Panc1 (cell line): ENCODE measurements around the gene GPR137. TPM values are rescaled to one million over a fixed set of nuclear protein-coding genes. Genes with fewer than 3 reads are reported as not detected.

Experiments
- ATAC-seq: fragments of 200-7000 bp; cut with Tn5 transposase; 2 replicates; pipeline ENCODE4 v1.9.1; 2020; ENCODE audit warnings: mild to moderate bottlenecking, moderate library complexity
- BruUV-seq: library from RNA; stranded (reverse); fragments of 400-500 nt; replicated peaks from 2 replicates; lab custom pipeline; 2021; lab: Mats Ljungman, UMichigan
- CTCF ChIA-PET: fragments of 300-600 bp; sonication (Branson Sonifier 250); formaldehyde crosslinking; loops from one replicate; lab custom pipeline; 2022; ENCODE audit warnings: antibody characterized with exemption; lab: Charles Lee
- POLR2A ChIA-PET: fragments of 300-600 bp; sonication (Branson Sonifier 250); formaldehyde crosslinking; loops from one replicate; lab custom pipeline; 2022; ENCODE audit warnings: antibody characterized with exemption; lab: Charles Lee
- DNase-seq: peaks from one replicate; pipeline ENCODE4 v3.0.0-alpha.2; 2010; ENCODE audit warnings: low read depth, low spot score
- H3K27ac ChIP-seq: 2 replicates; pipeline ENCODE4 v1.5.1; 2011; ENCODE audit warnings: mild to moderate bottlenecking, low read length, inconsistent platforms
- H3K27me3 ChIP-seq: fragments of 200-500 bp; sonication (Bioruptor generic); 2 replicates; pipeline ENCODE4 v1.6.0; 2014; ENCODE audit warnings: low read length, inconsistent platforms; ENCODE audit not compliant: control insufficient read depth, insufficient read depth
- H3K36me3 ChIP-seq: fragments of 200-500 bp; sonication (Bioruptor generic); 2 replicates; pipeline ENCODE4 v1.5.1; 2014; ENCODE audit warnings: inconsistent platforms, mild to moderate bottlenecking, low read length, moderate library complexity; ENCODE audit not compliant: control insufficient read depth, insufficient read depth
- H3K4me1 ChIP-seq: 2 replicates; pipeline ENCODE4 v1.5.1; 2011; ENCODE audit warnings: inconsistent platforms, mild to moderate bottlenecking, low read length, moderate library complexity; ENCODE audit not compliant: control insufficient read depth, insufficient read depth
- H3K4me3 ChIP-seq, 2 experiments: 2 replicates each; pipeline ENCODE4 v1.5.1; 2011 to 2012; ENCODE audit warnings: low read depth in 2 of 2, low read length in 2 of 2, mild to moderate bottlenecking in 2 of 2, inconsistent platforms in 1 of 2, moderate library complexity in 1 of 2
- H3K9me3 ChIP-seq: fragments of 200-500 bp; sonication (Bioruptor generic); 2 replicates; pipeline ENCODE4 v1.5.1; 2014; ENCODE audit warnings: low read depth, mild to moderate bottlenecking, inconsistent platforms, low read length, moderate library complexity; ENCODE audit not compliant: control insufficient read depth, insufficient read depth
- POLR2AphosphoS5 ChIP-seq: IDR thresholded peaks from 2 replicates; pipeline ENCODE4 v1.6.1; 2012; ENCODE audit warnings: mild to moderate bottlenecking, low read depth, low read length, moderate library complexity
- SIN3A ChIP-seq: IDR thresholded peaks from 2 replicates; pipeline ENCODE4 v1.6.1; 2012; ENCODE audit warnings: low read depth, mild to moderate bottlenecking, low read length, moderate library complexity, borderline replicate concordance; ENCODE audit not compliant: insufficient read depth
- TCF7L2 ChIP-seq: IDR thresholded peaks from 2 replicates; pipeline ENCODE4 v1.6.1; 2011; ENCODE audit warnings: mild to moderate bottlenecking, low read depth, low read length, inconsistent platforms
- in situ Hi-C: cut with HindIII; loops from 2 replicates; pipeline ENCODE4 v1.10.0; 2016; ENCODE audit warnings: low sequenced_read_pairs, low pct_unique_long_range_greater_than_20kb
- intact Hi-C: fragments of 100-400 bp; cut with micrococcal nuclease; formaldehyde crosslinking; loops from one replicate; pipeline ENCODE4 v1.10.0; 2022; ENCODE audit not compliant: unreplicated experiment
- total RNA-seq: library from RNA; stranded (reverse); gene quantifications from one replicate; pipeline ENCODE4 v1.2.1, GENCODE V29; 2021; ENCODE audit not compliant: unreplicated experiment
- TF ChIP-seq, protein P1 (sequence below): fragments of 450-650 bp; IDR thresholded peaks from 2 replicates; pipeline ENCODE4 v1.5.1; 2017; ENCODE audit warnings: mild to moderate bottlenecking
- TF ChIP-seq, protein P2 (sequence below), 2 experiments: IDR thresholded peaks; 2 replicates each; pipeline ENCODE4 v1.6.1; 2011 to 2012; ENCODE audit warnings: low read depth in 2 of 2, control low read depth in 1 of 2, low read length in 1 of 2, mild to moderate bottlenecking in 1 of 2, moderate library complexity in 1 of 2; ENCODE audit not compliant: insufficient read depth in 1 of 2

The GPR137 gene
- total RNA-seq, 1 experiment from 2014 or later: 183 TPM

DNA sequence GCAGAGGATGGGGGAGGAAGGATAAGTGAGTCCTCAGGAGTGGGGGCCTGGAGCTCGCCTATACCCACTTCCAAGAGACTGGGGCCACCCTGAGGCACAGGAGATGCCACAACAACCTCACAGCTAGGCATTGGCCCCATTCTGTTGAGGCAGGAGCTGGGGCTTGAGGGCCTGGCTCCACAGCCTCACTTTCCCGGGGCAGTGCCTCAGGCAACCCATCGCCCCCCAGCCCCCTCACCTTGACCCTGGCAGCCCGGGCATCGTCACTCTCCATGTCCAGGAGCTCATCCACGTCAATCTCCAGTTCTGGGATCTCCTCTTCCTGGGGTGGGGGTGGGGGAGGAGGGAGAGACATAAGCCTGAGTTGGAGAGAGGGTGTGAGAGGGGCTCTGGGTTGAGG is 40.7 kb upstream of the GPR137 start:
- in situ Hi-C loops: no loop called here
- no TSS peak for BruUV-seq
- no peaks in the 10 kb centered on the region for H3K9me3 ChIP-seq
- H3K4me1 ChIP-seq: peaks cover 51% of the 10 kb centered on the region
- intact Hi-C loops: loop anchor here (10.0 kb wide), 1 partner anchor 60 kb away; the partner anchor contains the start of genes CATSPERZ and ESRRA
- peaks cover 3% of the 10 kb centered on the region; the same call in 1 of the 2 replicates for H3K36me3 ChIP-seq
- DNase-seq: no peak
- no peaks in the 10 kb centered on the region for H3K27me3 ChIP-seq
- ChIA-PET POLR2A (interaction anchor here (0.6 kb wide), 1 partner anchor 61 kb away, joined by 3 read pairs; no protein-coding TSS in a partner anchor), CTCF (no interaction called here)
- peak overlapping the region; percentile 95 for H3K27ac ChIP-seq
- H3K4me3 ChIP-seq: peak overlapping the region; percentile 85 to 95
- no peak for ATAC-seq
- TF ChIP-seq, protein P1, sequence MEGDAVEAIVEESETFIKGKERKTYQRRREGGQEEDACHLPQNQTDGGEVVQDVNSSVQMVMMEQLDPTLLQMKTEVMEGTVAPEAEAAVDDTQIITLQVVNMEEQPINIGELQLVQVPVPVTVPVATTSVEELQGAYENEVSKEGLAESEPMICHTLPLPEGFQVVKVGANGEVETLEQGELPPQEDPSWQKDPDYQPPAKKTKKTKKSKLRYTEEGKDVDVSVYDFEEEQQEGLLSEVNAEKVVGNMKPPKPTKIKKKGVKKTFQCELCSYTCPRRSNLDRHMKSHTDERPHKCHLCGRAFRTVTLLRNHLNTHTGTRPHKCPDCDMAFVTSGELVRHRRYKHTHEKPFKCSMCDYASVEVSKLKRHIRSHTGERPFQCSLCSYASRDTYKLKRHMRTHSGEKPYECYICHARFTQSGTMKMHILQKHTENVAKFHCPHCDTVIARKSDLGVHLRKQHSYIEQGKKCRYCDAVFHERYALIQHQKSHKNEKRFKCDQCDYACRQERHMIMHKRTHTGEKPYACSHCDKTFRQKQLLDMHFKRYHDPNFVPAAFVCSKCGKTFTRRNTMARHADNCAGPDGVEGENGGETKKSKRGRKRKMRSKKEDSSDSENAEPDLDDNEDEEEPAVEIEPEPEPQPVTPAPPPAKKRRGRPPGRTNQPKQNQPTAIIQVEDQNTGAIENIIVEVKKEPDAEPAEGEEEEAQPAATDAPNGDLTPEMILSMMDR: no peak
- TF ChIP-seq, protein P2, sequence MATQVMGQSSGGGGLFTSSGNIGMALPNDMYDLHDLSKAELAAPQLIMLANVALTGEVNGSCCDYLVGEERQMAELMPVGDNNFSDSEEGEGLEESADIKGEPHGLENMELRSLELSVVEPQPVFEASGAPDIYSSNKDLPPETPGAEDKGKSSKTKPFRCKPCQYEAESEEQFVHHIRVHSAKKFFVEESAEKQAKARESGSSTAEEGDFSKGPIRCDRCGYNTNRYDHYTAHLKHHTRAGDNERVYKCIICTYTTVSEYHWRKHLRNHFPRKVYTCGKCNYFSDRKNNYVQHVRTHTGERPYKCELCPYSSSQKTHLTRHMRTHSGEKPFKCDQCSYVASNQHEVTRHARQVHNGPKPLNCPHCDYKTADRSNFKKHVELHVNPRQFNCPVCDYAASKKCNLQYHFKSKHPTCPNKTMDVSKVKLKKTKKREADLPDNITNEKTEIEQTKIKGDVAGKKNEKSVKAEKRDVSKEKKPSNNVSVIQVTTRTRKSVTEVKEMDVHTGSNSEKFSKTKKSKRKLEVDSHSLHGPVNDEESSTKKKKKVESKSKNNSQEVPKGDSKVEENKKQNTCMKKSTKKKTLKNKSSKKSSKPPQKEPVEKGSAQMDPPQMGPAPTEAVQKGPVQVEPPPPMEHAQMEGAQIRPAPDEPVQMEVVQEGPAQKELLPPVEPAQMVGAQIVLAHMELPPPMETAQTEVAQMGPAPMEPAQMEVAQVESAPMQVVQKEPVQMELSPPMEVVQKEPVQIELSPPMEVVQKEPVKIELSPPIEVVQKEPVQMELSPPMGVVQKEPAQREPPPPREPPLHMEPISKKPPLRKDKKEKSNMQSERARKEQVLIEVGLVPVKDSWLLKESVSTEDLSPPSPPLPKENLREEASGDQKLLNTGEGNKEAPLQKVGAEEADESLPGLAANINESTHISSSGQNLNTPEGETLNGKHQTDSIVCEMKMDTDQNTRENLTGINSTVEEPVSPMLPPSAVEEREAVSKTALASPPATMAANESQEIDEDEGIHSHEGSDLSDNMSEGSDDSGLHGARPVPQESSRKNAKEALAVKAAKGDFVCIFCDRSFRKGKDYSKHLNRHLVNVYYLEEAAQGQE (IDR thresholded peaks at IDR 0.05; ENCODE audit: insufficient read depth in 1 of 2, low read depth in 2 of 2, low read length in 1 of 2): no peak
- TF ChIP-seq POLR2AphosphoS5: no peak
- no peak for TF ChIP-seq SIN3A
- TF ChIP-seq TCF7L2: no peak

- ChIA-PET POLR2A (interaction anchor here (0.6 kb wide), 1 partner anchor 61 kb away, joined by 3 read pairs; no protein-coding TSS in a partner anchor), CTCF (interaction anchor here (1.2 kb wide), 1 partner anchor 72 kb away, joined by 3 read pairs; the partner anchor contains the start of genes PRDX5 and TRMT112)
- ATAC-seq: no peak
- no peak for DNase-seq
- in situ Hi-C loops: no loop called here
- peak overlapping the region; percentile 95 for H3K27ac ChIP-seq
- peaks cover 51% of the 10 kb centered on the region for H3K4me1 ChIP-seq
- H3K9me3 ChIP-seq: no peaks in the 10 kb centered on the region
- intact Hi-C loops: loop anchor here (10.0 kb wide), 1 partner anchor 59 kb away; the partner anchor contains the start of genes CATSPERZ and ESRRA
- peaks cover 3% of the 10 kb centered on the region; the same call in 1 of the 2 replicates for H3K36me3 ChIP-seq
- no peaks in the 10 kb centered on the region for H3K27me3 ChIP-seq
- TF ChIP-seq SIN3A (no peak), POLR2AphosphoS5 (no peak; the same call in none of the 2 replicates)
- H3K4me3 ChIP-seq: peak overlapping the region; percentile 85 to 95
- BruUV-seq: no TSS peak
Observed at GRCh38 chr11:64245401-64245796, 40.2 kb upstream of the GPR137 start.
